Amniotic epithelial cell (primary cell): ENCODE data around the gene ALKBH2.
"Not testable (repeated sequence)": the region's sequence is repeated elsewhere in the genome, so short reads cannot be mapped to it uniquely, and the experiment has no call there.

Source experiments
- DNase-seq: peaks from one replicate; pipeline ENCODE4 v3.0.0-alpha.2; 2010; ENCODE audit warnings: low read depth

Gene ALKBH2

GRCh38 chr12:109069307-109070271, 23.7 kb downstream of the ALKBH2 start:
- no peak for DNase-seq

DNA sequence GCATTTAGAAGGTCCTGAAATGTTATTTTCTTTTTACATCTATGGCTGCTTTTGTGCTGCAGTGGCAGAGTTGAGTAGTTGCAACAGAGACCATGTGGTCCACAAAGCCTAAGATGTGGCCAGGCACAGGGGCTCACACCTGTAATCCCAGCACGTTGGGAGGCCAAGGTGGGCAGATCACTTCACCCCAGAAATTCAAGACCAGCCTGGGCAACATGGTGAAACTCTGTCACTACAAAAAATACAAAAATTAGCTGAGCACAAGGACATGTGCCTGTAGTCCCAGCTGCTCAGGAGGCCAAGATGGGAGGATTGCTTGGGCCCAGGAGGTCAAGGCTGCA, 27.4 kb downstream of the ALKBH2 start:
- no peak for DNase-seq

GRCh38 chr12:109065154-109065852, 28.0 kb downstream of the ALKBH2 start:
- no peak for DNase-seq

DNA sequence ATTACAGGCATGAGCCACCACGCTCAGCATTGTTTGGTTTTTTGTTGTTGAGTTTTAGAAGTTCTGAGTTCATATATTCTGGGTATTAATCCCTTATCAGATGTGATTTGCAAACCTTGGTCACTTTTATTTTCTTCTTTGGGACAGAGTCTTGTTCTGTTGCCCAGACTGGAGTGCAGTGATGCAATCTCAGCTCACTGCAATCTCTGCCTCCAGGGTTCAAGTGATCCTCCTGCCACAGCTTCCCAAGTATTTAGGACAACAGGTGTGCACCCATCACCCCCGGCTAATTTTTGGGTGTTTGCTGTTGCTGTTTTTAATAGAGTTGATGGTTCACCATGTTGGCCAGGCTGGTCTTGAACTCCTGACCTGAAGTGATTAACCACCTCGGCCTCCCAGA, 29.1 kb downstream of the ALKBH2 start:
- DNase-seq: no peak

GRCh38 chr12:109058773-109059172, 34.5 kb downstream of the ALKBH2 start:
- no peak for DNase-seq

- no peak for DNase-seq
These were observed 35.9 kb downstream of the ALKBH2 start for GRCh38 chr12:109057376-109057775.

DNA sequence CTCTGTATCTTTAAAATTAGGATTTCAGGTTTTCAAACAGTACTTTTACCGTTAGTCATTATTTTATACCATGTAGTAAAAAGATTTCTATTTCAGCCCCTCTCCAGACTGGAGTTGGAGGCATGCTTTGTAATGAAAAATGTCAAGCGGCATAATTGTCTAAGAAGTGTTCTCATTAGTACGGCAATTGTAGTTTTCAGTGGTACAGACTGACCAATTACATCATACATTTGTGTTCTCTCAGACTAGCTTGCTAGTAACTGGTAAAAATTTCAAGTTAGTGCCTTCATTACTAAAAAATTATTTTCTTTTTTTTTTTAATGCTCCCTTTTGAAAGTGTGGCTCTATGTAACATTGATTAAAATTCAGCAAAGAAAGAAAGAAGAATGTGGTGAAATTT, 36.4 kb downstream of the ALKBH2 start:
- no peak for DNase-seq

DNA sequence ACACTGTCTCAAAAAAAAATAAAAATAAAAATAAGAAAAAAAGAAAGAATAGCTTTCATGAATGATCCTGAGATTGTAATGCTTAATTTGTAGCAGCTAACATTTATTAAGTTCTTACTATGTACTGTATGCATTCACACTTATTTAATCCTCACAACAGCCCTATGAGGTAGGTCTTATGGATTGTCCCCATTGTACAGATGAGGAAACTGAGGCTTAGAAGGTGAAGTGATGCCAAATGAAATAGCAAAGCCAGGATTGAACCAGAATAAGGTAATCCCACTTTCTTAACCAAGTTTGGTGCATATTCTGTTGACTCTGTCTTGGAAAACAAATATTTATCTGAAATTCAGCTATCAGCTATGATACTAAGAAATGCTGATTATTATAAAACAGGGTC, 38.8 kb downstream of the ALKBH2 start:
- DNase-seq: no peak

GRCh38 chr12:109054124-109054513, 39.2 kb downstream of the ALKBH2 start:
- not testable (repeated sequence) for DNase-seq

DNA sequence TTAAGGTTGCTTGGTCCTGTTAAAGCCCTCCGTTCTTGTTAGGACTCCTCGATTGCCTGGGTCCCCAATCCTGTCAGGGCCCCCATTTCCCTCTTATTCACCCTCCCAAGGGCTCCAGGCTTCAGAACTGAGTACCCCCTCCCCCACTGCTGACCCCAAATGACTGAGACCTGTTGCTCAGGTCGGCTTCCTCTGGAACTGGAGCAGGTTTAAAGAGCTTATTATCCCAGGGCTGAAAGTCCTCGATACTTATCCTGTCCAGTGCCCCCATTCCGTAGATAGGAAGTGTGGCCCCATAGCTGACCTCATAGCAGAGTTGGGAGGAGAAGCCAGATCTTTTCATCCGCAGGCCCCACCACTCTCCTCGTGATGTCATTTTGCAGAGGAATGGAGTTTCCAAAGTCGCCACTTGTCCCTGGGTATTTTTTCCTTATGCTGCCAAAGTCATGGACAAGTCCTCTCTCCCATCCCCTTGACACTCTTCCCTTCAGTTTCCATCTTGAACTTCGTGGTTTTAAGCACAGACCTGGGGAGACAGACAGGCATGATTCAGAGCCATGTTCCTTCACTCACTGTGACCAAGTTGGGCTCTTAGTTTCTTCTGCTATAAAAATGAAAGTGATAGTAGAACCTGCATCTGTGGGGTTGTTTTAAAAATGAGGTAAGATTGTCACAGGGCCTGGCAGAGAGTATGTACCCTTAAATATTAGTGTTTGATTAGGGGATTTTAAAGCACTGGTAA, 39.7 kb downstream of the ALKBH2 start:
- no peak for DNase-seq

DNA sequence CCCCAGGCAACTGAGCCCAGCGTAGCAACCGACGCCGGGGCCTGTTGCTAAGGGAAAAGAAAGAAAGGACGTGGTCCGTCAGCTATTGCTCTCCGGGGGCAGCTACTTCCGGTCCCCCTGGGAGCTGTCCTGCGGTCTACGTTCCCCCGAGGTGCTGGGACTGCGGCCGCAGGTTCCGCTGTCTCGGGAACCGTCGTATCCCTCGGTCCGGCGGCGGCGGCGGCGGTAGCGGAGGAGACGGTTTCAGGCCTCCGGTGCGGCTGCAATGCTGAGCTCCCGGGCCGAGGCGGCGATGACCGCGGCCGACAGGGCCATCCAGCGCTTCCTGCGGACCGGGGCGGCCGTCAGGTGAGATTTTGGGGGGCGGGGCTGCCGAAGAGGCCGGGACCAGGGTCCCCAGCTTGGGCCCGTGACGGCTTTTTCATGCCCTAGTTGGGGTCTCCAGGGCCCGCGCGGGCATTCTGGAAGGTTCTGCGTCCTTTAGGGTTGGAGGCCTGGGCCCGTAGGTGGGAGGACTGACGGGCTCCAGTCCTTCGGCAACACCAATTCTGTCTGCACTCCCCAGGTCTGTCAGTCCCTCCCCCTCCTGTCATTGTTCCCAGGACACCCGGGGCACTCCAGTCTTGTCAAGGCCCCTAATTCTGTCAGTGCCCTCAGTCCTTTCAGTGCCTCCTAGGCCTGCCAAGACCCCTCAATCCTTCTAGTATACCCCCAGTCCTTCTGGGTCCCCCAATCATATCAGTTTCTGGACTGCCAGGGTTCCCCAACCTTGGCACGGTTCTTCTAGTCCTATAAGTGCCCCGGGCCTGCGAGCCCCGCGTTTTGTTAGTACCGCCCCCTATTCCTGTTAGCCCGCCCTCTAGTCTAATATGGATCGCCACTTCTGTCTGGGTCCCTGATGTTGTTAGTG, 40.6 kb downstream of the ALKBH2 start, which contains the start of gene USP30:
USP30 (plus strand) TSS at position 163 of the 910 bp plus-strand sequence; CDS start at position 266, 103 bp downstream.
- DNase-seq: peak; percentile 83

DNA sequence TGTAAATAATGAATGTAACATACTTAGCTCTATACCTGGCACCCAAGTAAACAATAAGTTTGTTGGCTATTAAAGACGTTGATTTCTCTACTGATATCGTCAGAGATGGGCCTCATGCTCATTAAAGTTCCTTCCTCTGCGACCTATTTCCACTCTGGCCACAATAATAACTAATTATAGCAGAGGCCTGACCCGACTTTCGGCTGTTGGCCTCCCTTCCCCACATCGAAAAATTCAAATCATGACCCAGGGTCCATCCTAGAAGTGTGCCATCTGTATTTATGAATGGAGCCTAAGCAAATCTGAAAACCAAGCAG, 41.2 kb downstream of the ALKBH2 start:
- DNase-seq: no peak

DNA sequence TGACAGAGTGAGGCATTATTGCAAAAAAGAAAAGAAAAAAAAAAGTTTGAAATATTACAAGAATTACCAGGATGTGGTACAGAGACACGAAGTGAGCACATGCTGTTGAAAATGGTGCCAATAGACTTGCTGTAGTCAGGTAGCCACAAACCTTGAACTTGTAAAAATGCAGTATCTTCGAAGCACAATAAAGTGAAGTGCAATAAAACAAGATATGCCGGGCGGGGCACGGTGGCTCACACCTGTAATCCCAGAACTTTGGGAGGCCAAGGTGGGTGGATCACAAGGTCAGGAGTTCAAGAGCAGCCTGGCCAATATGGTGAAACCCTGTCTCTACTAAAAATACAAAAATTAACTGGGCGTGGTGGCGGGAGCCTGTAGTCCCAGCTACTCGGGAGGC, 43.5 kb downstream of the ALKBH2 start:
- not testable (repeated sequence) for DNase-seq

GRCh38 chr12:109048706-109049105, 44.6 kb downstream of the ALKBH2 start:
- DNase-seq: not testable (repeated sequence)

GRCh38 chr12:109047081-109047805, 46.0 kb downstream of the ALKBH2 start:
- DNase-seq: peak; percentile 55

DNA sequence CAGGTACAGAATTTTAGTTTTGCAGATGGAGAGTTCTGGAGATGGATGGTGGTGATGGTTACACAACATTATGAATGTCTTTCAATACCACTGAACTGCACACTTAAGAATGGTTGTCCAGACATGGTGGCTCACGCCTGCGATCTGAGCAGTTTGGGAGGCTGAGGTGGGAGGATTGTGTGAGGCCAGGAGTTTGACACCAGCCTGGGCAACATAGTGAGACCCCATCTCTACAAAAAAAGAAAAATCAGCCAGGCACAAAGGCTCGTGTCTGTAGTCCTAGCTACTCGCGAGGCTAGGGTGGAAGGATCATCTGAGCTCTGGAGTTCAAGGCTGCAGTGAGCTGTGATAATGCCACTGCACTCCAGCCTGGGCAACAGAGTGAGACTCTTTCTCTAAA, 49.0 kb downstream of the ALKBH2 start:
- DNase-seq: no peak
